Parathyroid adenoma (tissue), 2 donors: ENCODE measurements around the gene FAM120AOS.

Experiments used
- H2AFZ ChIP-seq: fragments of 300-600 bp; sonication (generic); one replicate; pipeline ENCODE4 v1.7.0; 2017; ENCODE audit warnings: antibody characterized with exemption, mild to moderate bottlenecking
- H3K27ac ChIP-seq: fragments of 300-600 bp; sonication (generic); one replicate; pipeline ENCODE4 v1.7.0; 2017
- H3K27me3 ChIP-seq: fragments of 300-600 bp; sonication (generic); one replicate; pipeline ENCODE4 v1.7.0; 2017; ENCODE audit warnings: low read length; ENCODE audit not compliant: control insufficient read depth, insufficient read depth
- H3K36me3 ChIP-seq: fragments of 300-600 bp; sonication (generic); one replicate; pipeline ENCODE4 v1.7.0; 2017; ENCODE audit warnings: low read length; ENCODE audit not compliant: control insufficient read depth, insufficient read depth
- H3K4me1 ChIP-seq: fragments of 300-600 bp; sonication (generic); one replicate; pipeline ENCODE4 v1.7.0; 2017; ENCODE audit warnings: control low read depth
- H3K4me2 ChIP-seq: fragments of 300-600 bp; sonication (generic); one replicate; pipeline ENCODE4 v1.7.0; 2017; ENCODE audit warnings: low read length
- H3K4me3 ChIP-seq: fragments of 300-600 bp; sonication (generic); one replicate; pipeline ENCODE4 v1.7.0; 2017; ENCODE audit warnings: low read depth, low read length
- H3K79me2 ChIP-seq: fragments of 300-600 bp; sonication (generic); one replicate; pipeline ENCODE4 v1.7.0; 2017; ENCODE audit warnings: control low read depth
- H3K9ac ChIP-seq: fragments of 300-600 bp; sonication (generic); one replicate; pipeline ENCODE4 v1.7.0; 2017; ENCODE audit warnings: mild to moderate bottlenecking
- H3K9me3 ChIP-seq: fragments of 300-600 bp; sonication (generic); one replicate; pipeline ENCODE4 v1.7.0; 2017; ENCODE audit warnings: low read length; ENCODE audit not compliant: control insufficient read depth
- CTCF ChIP-seq: fragments of 300-600 bp; sonication (generic); IDR thresholded peaks from one replicate; pipeline ENCODE4 v1.7.0; 2017; ENCODE audit warnings: antibody characterized with exemption, mild to moderate bottlenecking
- donor health status: primary hyperparathyroidism.

FAM120AOS gene

DNA sequence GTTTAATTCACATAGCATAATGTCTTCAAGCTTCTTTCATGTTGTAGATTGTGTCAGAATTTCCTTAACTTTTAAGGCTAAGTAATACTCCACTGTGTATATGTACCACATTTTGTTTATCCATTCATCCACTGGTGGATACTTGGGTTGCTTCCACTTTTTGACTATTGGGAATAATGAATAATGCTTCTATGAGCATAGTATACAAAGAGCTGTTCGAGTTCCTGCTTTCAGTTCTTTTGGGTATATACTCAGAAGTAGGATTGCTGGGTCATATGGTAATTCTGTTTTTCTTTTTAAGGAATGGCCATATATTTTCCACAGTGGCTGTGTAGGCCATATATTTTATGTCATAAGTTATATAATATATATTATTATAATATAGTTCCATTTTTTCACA lies 3.6 kb upstream of the FAM120AOS start:
- H3K36me3 ChIP-seq = no peaks in the 10 kb centered on the region
- no peak overlapping the region for H3K4me2 ChIP-seq
- H3K4me1 ChIP-seq = peaks cover 8% of the 10 kb centered on the region
- H3K79me2 ChIP-seq = peaks cover 25% of the 10 kb centered on the region
- no peak for TF ChIP-seq CTCF
- H3K27me3 ChIP-seq = no peaks in the 10 kb centered on the region
- H3K9ac ChIP-seq = no peak overlapping the region
- H3K4me3 ChIP-seq = no peak overlapping the region
- no peaks in the 10 kb centered on the region for H3K9me3 ChIP-seq
- no peak overlapping the region for H3K27ac ChIP-seq
- no peak overlapping the region for H2AFZ ChIP-seq

- Histone ChIP-seq H3K9me3 (no peaks in the 10 kb centered on the region), H2AFZ (no peak overlapping the region), H3K79me2 (peaks cover 23% of the 10 kb centered on the region), H3K4me3 (no peak overlapping the region), H3K36me3 (no peaks in the 10 kb centered on the region), H3K9ac (no peak overlapping the region), H3K27ac (no peak overlapping the region), H3K4me2 (no peak overlapping the region), H3K27me3 (no peaks in the 10 kb centered on the region), H3K4me1 (peaks cover 8% of the 10 kb centered on the region)
- no peak for TF ChIP-seq CTCF
Measured at GRCh38 chr9:93456504-93456903, 3.1 kb upstream of the FAM120AOS start.

GRCh38 chr9:93456022-93456421 lies 2.6 kb upstream of the FAM120AOS start:
- Histone ChIP-seq H2AFZ (no peak overlapping the region), H3K4me2 (no peak overlapping the region), H3K79me2 (peaks cover 23% of the 10 kb centered on the region), H3K4me1 (peaks cover 8% of the 10 kb centered on the region), H3K9ac (no peak overlapping the region), H3K9me3 (no peaks in the 10 kb centered on the region), H3K27ac (no peak overlapping the region), H3K36me3 (no peaks in the 10 kb centered on the region), H3K4me3 (no peak overlapping the region), H3K27me3 (no peaks in the 10 kb centered on the region)
- TF ChIP-seq CTCF = no peak

DNA sequence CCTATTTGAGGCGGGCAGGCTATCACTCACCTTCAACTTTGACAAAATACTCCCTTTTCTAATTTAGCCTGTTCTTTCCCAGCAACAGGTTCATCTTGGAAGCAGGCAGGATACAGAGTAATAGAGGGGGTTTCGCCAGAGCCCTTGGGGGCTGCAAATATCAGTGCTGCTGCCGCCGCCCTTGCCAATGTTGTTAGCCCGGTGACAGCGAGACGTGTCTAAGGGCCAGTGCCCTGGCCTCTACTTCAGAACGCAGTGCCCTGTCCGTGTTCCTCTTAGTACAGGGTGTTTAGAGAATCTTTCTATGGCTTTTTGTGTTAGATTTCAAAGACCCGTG lies 703 bp downstream of the FAM120AOS start:
- Histone ChIP-seq H3K4me2 (peak overlapping the region; percentile 93), H3K27ac (peak overlapping the region; percentile 81), H3K4me1 (peaks cover 5% of the 10 kb centered on the region), H3K9me3 (no peaks in the 10 kb centered on the region), H3K4me3 (peak overlapping the region; percentile 79), H3K79me2 (peaks cover 14% of the 10 kb centered on the region), H3K9ac (no peak overlapping the region), H3K36me3 (no peaks in the 10 kb centered on the region), H2AFZ (peak overlapping the region; percentile 68), H3K27me3 (no peaks in the 10 kb centered on the region)
- no peak for TF ChIP-seq CTCF

DNA sequence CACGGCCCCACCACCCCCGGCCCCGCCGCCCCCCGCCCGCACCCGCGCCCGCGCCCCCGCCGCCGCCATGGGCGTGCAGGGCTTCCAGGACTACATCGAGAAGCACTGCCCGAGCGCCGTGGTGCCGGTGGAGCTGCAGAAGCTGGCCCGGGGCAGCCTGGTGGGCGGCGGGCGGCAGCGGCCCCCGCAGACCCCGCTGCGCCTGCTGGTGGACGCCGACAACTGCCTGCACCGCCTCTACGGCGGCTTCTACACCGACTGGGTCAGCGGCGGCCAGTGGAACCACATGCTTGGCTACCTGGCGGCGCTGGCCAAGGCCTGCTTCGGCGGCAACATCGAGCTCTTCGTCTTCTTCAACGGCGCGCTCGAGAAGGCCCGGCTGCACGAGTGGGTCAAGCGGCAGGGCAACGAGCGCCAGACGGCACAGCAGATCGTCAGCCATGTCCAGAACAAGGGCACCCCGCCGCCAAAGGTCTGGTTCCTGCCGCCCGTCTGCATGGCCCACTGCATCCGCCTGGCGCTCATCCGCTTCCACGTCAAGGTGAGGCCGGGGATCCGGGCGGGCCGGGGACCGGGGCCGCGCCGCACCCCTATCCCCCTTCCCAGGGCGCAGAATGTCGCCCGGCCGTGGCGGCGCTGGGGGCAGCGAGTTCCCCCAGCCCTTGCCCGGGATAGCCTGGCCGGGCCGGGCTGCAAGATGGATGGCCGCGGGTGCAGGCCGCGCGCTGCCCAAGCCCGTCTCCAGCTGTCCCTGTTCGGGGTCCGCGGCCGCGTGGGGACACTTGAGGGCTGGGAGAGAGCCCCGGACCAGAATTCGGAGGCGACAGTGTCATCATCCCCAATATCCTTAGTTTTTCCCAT lies 1.3 kb downstream of the FAM120AOS start:
- H3K9ac ChIP-seq = peak overlapping the region; percentile 19
- no peaks in the 10 kb centered on the region for H3K9me3 ChIP-seq
- H3K36me3 ChIP-seq = no peaks in the 10 kb centered on the region
- H3K4me2 ChIP-seq = peak overlapping the region; percentile 93
- peaks cover 5% of the 10 kb centered on the region for H3K4me1 ChIP-seq
- no peak for TF ChIP-seq CTCF
- peak overlapping the region; percentile 81 for H3K27ac ChIP-seq
- H2AFZ ChIP-seq = peak overlapping the region; percentile 68
- H3K79me2 ChIP-seq = peaks cover 13% of the 10 kb centered on the region
- H3K4me3 ChIP-seq = peak overlapping the region; percentile 79
- no peaks in the 10 kb centered on the region for H3K27me3 ChIP-seq
